Measurements from ENCODE around the gene NBAS. TPM values are rescaled to one million over a fixed set of nuclear protein-coding genes. Genes with fewer than 3 reads are reported as not detected.
"Not testable (repeated sequence)": the region's sequence is repeated elsewhere in the genome, so short reads cannot be mapped to it uniquely, and the experiment has no call there.

The NBAS gene
- total RNA-seq, 1 experiment from 2014 or later = 46.4 TPM

DNA sequence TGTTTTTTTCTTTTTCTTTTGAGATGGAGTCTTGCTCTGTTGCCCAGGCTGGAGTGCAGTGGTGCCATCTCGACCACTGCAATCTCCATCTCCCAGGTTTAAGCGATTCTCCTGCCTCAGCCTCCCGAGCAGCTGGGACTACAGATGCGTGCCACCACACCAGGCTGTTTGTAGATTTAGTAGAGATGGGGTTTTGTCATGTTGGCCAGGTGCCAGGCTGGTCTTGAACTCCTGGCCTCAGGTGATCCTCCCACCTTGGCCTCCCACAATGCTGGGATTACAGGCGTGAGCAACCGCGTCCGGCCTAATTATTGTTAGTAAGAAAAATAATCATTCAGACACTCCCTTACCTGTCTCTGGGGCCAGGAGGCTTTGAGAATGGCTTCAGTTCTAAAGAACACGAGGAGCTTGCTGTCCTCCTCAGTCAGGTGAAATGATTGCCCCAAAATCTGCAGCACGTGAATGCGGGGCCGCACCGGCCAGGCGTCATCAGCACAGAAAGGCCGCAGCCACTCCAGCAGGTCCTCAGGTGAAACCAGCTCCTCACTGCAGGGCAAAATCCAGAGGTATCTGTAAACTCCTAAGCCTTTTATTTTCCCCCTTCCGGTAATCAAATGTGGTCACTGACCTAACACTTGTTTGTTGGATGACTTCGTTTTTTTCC lies 342.6 kb downstream of the NBAS start:
- no peak overlapping the region for H3K4me3 Mint-ChIP-seq (ENCODE audit: unreplicated experiment)
- ChIA-PET POLR2A (interaction anchor here (0.7 kb wide), 1 partner anchor 689 kb away, joined by 3 read pairs; no protein-coding TSS in a partner anchor), CTCF (interaction anchor here (0.7 kb wide), 2 partner anchors 58 to 100 kb away, joined by 4 read pairs; no protein-coding TSS in a partner anchor)
- no peak for DNase-seq (ENCODE audit: unreplicated experiment)
- no peaks in the 10 kb centered on the region for H3K4me1 Mint-ChIP-seq (ENCODE audit: insufficient read depth, unreplicated experiment)
- H3K27ac Mint-ChIP-seq (ENCODE audit: low read depth, unreplicated experiment) = no peak overlapping the region
- TF ChIP-seq CTCF (IDR thresholded peaks at IDR 0.05; ENCODE audit: unreplicated experiment) = no peak
- H3K9me3 Mint-ChIP-seq (ENCODE audit: unreplicated experiment) = no peaks in the 10 kb centered on the region
- peaks cover 5% of the 10 kb centered on the region for H3K36me3 Mint-ChIP-seq (ENCODE audit: insufficient read depth, unreplicated experiment)
- H3K27me3 Mint-ChIP-seq (ENCODE audit: insufficient read depth, unreplicated experiment) = no peaks in the 10 kb centered on the region
- no TSS peak for BruUV-seq (replicated peaks)
- intact Hi-C loops (cut with micrococcal nuclease) = no loop called here

GRCh38 chr2:15212249-15212648 lies 348.9 kb downstream of the NBAS start:
- no peak for TF ChIP-seq CTCF (IDR thresholded peaks at IDR 0.05; ENCODE audit: unreplicated experiment)
- Mint-ChIP-seq H3K27ac (ENCODE audit: low read depth, unreplicated experiment) (no peak overlapping the region), H3K36me3 (ENCODE audit: insufficient read depth, unreplicated experiment) (peaks cover 6% of the 10 kb centered on the region), H3K4me1 (ENCODE audit: insufficient read depth, unreplicated experiment) (no peaks in the 10 kb centered on the region), H3K9me3 (ENCODE audit: unreplicated experiment) (no peaks in the 10 kb centered on the region), H3K4me3 (ENCODE audit: unreplicated experiment) (no peak overlapping the region), H3K27me3 (ENCODE audit: insufficient read depth, unreplicated experiment) (no peaks in the 10 kb centered on the region)
- CTCF ChIA-PET = no interaction called here
- DNase-seq (ENCODE audit: unreplicated experiment) = no peak
- BruUV-seq (replicated peaks) = no TSS peak
- intact Hi-C loops (cut with micrococcal nuclease) = no loop called here
- POLR2A ChIA-PET = no interaction called here

DNA sequence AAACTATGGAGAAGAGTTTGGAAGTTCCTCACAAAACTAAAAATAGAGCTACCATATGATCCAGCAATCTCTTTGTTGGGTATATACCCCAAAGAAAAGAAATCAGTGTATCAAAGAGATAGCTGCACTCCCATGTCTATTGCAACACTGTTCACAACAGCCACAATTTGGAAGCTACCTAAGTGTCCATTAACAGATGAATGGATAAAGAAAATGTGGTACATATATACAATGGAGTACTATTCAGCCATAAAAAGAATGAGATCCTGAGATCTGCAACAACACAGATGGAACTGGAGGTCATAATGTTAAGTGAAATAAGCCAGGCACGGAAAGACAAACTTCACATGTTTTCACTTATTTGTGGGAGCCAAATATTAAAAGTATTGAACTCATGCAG lies 350.6 kb downstream of the NBAS start:
- H3K9me3 Mint-ChIP-seq (ENCODE audit: unreplicated experiment); H3K27me3 Mint-ChIP-seq (ENCODE audit: insufficient read depth, unreplicated experiment); DNase-seq (ENCODE audit: unreplicated experiment); intact Hi-C loops (cut with micrococcal nuclease); BruUV-seq (replicated peaks); H3K27ac Mint-ChIP-seq (ENCODE audit: low read depth, unreplicated experiment); POLR2A ChIA-PET; H3K4me1 Mint-ChIP-seq (ENCODE audit: insufficient read depth, unreplicated experiment); H3K4me3 Mint-ChIP-seq (ENCODE audit: unreplicated experiment): not testable (repeated sequence)
- H3K36me3 Mint-ChIP-seq (ENCODE audit: insufficient read depth, unreplicated experiment) = peaks cover 12% of the 10 kb centered on the region
- CTCF ChIA-PET = interaction anchor here (1.0 kb wide), 1 partner anchor 10 kb away, joined by 3 read pairs; no protein-coding TSS in a partner anchor

DNA sequence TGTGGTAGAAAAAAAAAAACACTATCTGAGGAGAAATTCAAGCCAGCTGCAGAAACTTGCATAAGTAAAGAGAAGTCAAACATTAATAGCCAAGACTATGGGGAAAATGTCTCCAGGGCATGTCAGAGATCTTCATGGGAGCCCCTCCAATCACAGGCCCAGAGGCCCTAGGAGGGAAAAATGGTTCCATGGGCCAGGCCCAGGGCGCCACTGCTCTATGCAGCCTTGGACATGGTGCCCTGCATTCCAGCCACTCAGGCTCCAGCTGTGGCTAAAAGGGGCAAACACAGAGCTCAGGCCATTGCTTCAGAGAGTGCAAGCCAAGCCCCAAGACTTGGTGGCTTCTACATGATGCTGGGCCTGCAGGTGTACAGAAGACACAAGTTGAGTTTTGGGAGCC lies 354.7 kb downstream of the NBAS start:
- Mint-ChIP-seq H3K36me3 (ENCODE audit: insufficient read depth, unreplicated experiment) (peaks cover 12% of the 10 kb centered on the region), H3K9me3 (ENCODE audit: unreplicated experiment) (no peaks in the 10 kb centered on the region), H3K27me3 (ENCODE audit: insufficient read depth, unreplicated experiment) (no peaks in the 10 kb centered on the region), H3K4me1 (ENCODE audit: insufficient read depth, unreplicated experiment) (no peaks in the 10 kb centered on the region), H3K4me3 (ENCODE audit: unreplicated experiment) (no peak overlapping the region), H3K27ac (ENCODE audit: low read depth, unreplicated experiment) (no peak overlapping the region)
- TF ChIP-seq CTCF (IDR thresholded peaks at IDR 0.05; ENCODE audit: unreplicated experiment) = no peak
- DNase-seq (ENCODE audit: unreplicated experiment) = no peak
- ChIA-PET POLR2A (no interaction called here), CTCF (interaction anchor here (0.9 to 1.0 kb wide), 2 partner anchors 46 to 370 kb away, joined by 3 to 4 read pairs; no protein-coding TSS in a partner anchor)
- intact Hi-C loops (cut with micrococcal nuclease) = no loop called here
- BruUV-seq (replicated peaks) = no TSS peak

Data from MCF 10A (cell line).